OCI-LY1 (cell line): Measurements from ENCODE around the gene PSMD4.
A peak's percentile ranks its signal among the peaks of the same experiment; 100 is the strongest.

Experiments
- H2AFZ ChIP-seq: fragments of 200-600 bp; sonication (generic), shearing (Covaris generic); 2 replicates; pipeline ENCODE4 v1.6.0; 2014; ENCODE audit warnings: antibody characterized with exemption, mild to moderate bottlenecking, low read length
- H3F3A ChIP-seq: fragments of 200-600 bp; sonication (generic), shearing (Covaris generic); 2 replicates; pipeline ENCODE4 v1.6.0; 2014; ENCODE audit warnings: mild to moderate bottlenecking, antibody characterized with exemption, low read length, moderate library complexity; ENCODE audit not compliant: insufficient read depth
- H3K27ac ChIP-seq: fragments of 200-600 bp; sonication (generic); 2 replicates; pipeline ENCODE4 v1.5.1; 2014; ENCODE audit warnings: low read length, mixed run types, mild to moderate bottlenecking, low read depth; ENCODE audit not compliant: poor library complexity, severe bottlenecking
- H3K27me3 ChIP-seq: fragments of 200-600 bp; sonication (generic); 2 replicates; pipeline ENCODE4 v1.6.0; 2014; ENCODE audit warnings: antibody characterized with exemption, mild to moderate bottlenecking, low read length, moderate library complexity; ENCODE audit not compliant: insufficient read depth
- H3K36me3 ChIP-seq: fragments of 200-600 bp; sonication (generic); 2 replicates; pipeline ENCODE4 v1.6.1; 2014; ENCODE audit warnings: mild to moderate bottlenecking, antibody characterized with exemption, low read length, moderate library complexity, mixed read lengths; ENCODE audit not compliant: insufficient read depth
- H3K4me1 ChIP-seq: fragments of 200-600 bp; sonication (generic); 2 replicates; pipeline ENCODE4 v1.5.1; 2014; ENCODE audit warnings: mild to moderate bottlenecking, low read length, moderate library complexity; ENCODE audit not compliant: insufficient read depth, severe bottlenecking
- H3K4me2 ChIP-seq: fragments of 200-600 bp; sonication (generic), shearing (Covaris generic); 2 replicates; pipeline ENCODE4 v1.6.1; 2014; ENCODE audit warnings: low read length
- H3K4me3 ChIP-seq: fragments of 200-600 bp; sonication (generic); 2 replicates; pipeline ENCODE4 v1.5.1; 2014; ENCODE audit warnings: low read length, low read depth, mild to moderate bottlenecking, mixed read lengths; ENCODE audit not compliant: poor library complexity, severe bottlenecking
- H3K79me2 ChIP-seq: fragments of 200-600 bp; shearing (Covaris generic); 2 replicates; pipeline ENCODE4 v1.6.1; 2016; ENCODE audit warnings: mixed run types, low read length, mixed read lengths; ENCODE audit not compliant: insufficient read depth
- H3K9ac ChIP-seq: fragments of 200-600 bp; sonication (generic), shearing (Covaris generic); 2 replicates; pipeline ENCODE4 v1.6.1; 2014; ENCODE audit warnings: mild to moderate bottlenecking, low read length, mixed read lengths
- H3K9me2 ChIP-seq: fragments of 200-600 bp; sonication (generic), shearing (Covaris generic); 2 replicates; pipeline ENCODE4 v1.6.1; 2014; ENCODE audit warnings: low read depth, mild to moderate bottlenecking, low read length, mixed read lengths
- H3K9me3 ChIP-seq: fragments of 200-600 bp; shearing (Covaris generic); 2 replicates; pipeline ENCODE4 v1.6.1; 2014; ENCODE audit warnings: low read length, mixed read lengths
- H4K20me1 ChIP-seq: fragments of 200-600 bp; sonication (generic), shearing (Covaris generic); 2 replicates; pipeline ENCODE4 v1.6.0; 2016; ENCODE audit warnings: mild to moderate bottlenecking, low read length; ENCODE audit not compliant: insufficient read depth
- CTCF ChIP-seq: fragments of 200-600 bp; sonication (generic), shearing (Covaris generic); IDR thresholded peaks from 2 replicates; pipeline ENCODE4 v1.5.1; 2017; ENCODE audit warnings: mild to moderate bottlenecking, antibody characterized with exemption, low read length, moderate library complexity, mixed read lengths
- EZH2 ChIP-seq: fragments of 200-600 bp; sonication (generic), shearing (Covaris generic); IDR thresholded peaks from 2 replicates; pipeline ENCODE4 v1.8.0; 2017; ENCODE audit warnings: borderline replicate concordance, mixed run types, mild to moderate bottlenecking, antibody characterized with exemption, low read length, moderate library complexity, mixed read lengths

The PSMD4 gene

GRCh38 chr1:151277249-151277648 lies 22.7 kb downstream of the PSMD4 start:
- Histone ChIP-seq H3K4me3 (no peak overlapping the region), H3K4me1 (peaks cover 12% of the 10 kb centered on the region), H3K4me2 (no peak overlapping the region), H3K79me2 (no peaks in the 10 kb centered on the region), H3K9me3 (no peaks in the 10 kb centered on the region), H3K9me2 (no peaks in the 10 kb centered on the region), H3K27ac (no peak overlapping the region), H2AFZ (no peak overlapping the region), H3K9ac (no peak overlapping the region), H3K27me3 (no peaks in the 10 kb centered on the region), H3F3A (no peaks in the 10 kb centered on the region), H3K36me3 (no peaks in the 10 kb centered on the region), H4K20me1 (no peaks in the 10 kb centered on the region)
- TF ChIP-seq EZH2: no peak
- TF ChIP-seq CTCF: no peak

- Histone ChIP-seq H3K4me2 (peak overlapping the region; percentile 78), H3K27ac (peak overlapping the region; percentile 94), H3K9ac (peak overlapping the region; percentile 85), H3K36me3 (peaks cover 6% of the 10 kb centered on the region; the same call in 1 of the 2 replicates), H3K4me1 (peaks cover 31% of the 10 kb centered on the region), H3K4me3 (peak overlapping the region; percentile 82), H2AFZ (peak overlapping the region; percentile 27; the same call in 1 of the 2 replicates), H3K79me2 (no peaks in the 10 kb centered on the region), H3K9me2 (no peaks in the 10 kb centered on the region), H3K9me3 (no peaks in the 10 kb centered on the region), H4K20me1 (no peaks in the 10 kb centered on the region), H3F3A (no peaks in the 10 kb centered on the region), H3K27me3 (no peaks in the 10 kb centered on the region)
- TF ChIP-seq CTCF (no peak), EZH2 (no peak)
Observed at GRCh38 chr1:151281225-151281968, 26.9 kb downstream of the PSMD4 start.

GRCh38 chr1:151281969-151282882 lies 27.7 kb downstream of the PSMD4 start, which contains the start of gene ZNF687:
ZNF687 (plus strand) TSS chr1:151282299; CDS start chr1:151286292, 3,993 bp downstream.
- peaks cover 26% of the 10 kb centered on the region for H3K4me1 ChIP-seq
- TF ChIP-seq EZH2 (no peak), CTCF (no peak)
- peak within 1 kb of the TSS; percentile 27; the same call in 1 of the 2 replicates for H2AFZ ChIP-seq
- H3K9me3 ChIP-seq: no peaks in the 10 kb centered on the region
- H3K9ac ChIP-seq: peak within 1 kb of the TSS; percentile 86
- peak within 1 kb of the TSS; percentile 82 for H3K4me3 ChIP-seq
- no peaks in the 10 kb centered on the region for H3K79me2 ChIP-seq
- no peaks in the 10 kb centered on the region for H3K27me3 ChIP-seq
- H3K9me2 ChIP-seq: no peaks in the 10 kb centered on the region
- peak within 1 kb of the TSS; percentile 98 for H3K4me2 ChIP-seq
- no peaks in the 10 kb centered on the region for H3F3A ChIP-seq
- peak within 1 kb of the TSS; percentile 94 for H3K27ac ChIP-seq
- H4K20me1 ChIP-seq: no peaks in the 10 kb centered on the region
- H3K36me3 ChIP-seq: peaks cover 15% of the 10 kb centered on the region; the same call in 1 of the 2 replicates
